Ovary (tissue), 9 donors: ENCODE measurements around the gene POC1A. TPM values are rescaled to one million over a fixed set of nuclear protein-coding genes. Genes with fewer than 3 reads are reported as not detected.

Source experiments
- DNase-seq, 5 donors: peaks; one replicate each; pipeline ENCODE4 v3.0.0-alpha.2; 2019 to 2020
- H3K27ac ChIP-seq, 2 donors: fragments of 200-600 bp; one replicate each; pipeline versions ENCODE4 v1.5.1 to v1.8.0; 2019 to 2022
- H3K27me3 ChIP-seq: fragments of 200-600 bp; one replicate; pipeline ENCODE4 v1.8.0; 2022
- H3K36me3 ChIP-seq: fragments of 200-600 bp; sonication (generic); one replicate; pipeline ENCODE4 v1.5.1; 2019
- H3K4me1 ChIP-seq: one replicate; pipeline ENCODE4 v1.8.1; 2013; ENCODE audit warnings: mild to moderate bottlenecking, moderate library complexity; ENCODE audit not compliant: insufficient read depth
- H3K4me3 ChIP-seq: fragments of 200-600 bp; sonication (generic); one replicate; pipeline ENCODE4 v1.5.1; 2017
- H3K9me3 ChIP-seq, 2 donors: fragments of 200-600 bp in 1 of 2; sonication (generic) in 1 of 2; one replicate each; pipeline versions ENCODE4 v1.5.1 to v1.8.1; 2013 to 2019; ENCODE audit warnings: mild to moderate bottlenecking in 1 of 2, moderate library complexity in 1 of 2
- EP300 ChIP-seq: sonication (generic); formaldehyde crosslinking; IDR thresholded peaks from one replicate; pipeline ENCODE4 v1.6.1; 2017; ENCODE audit warnings: antibody characterized with exemption
- POLR2A ChIP-seq: fragments of 450-650 bp; IDR thresholded peaks from one replicate; pipeline ENCODE4 v1.6.1; 2017; ENCODE audit warnings: antibody characterized with exemption, mild to moderate bottlenecking, moderate library complexity
- WGBS, 3 donors: extraction: QIAGEN DNeasy Blood & Tissue Kit in 1 of 3; methylation state at CpG; one replicate each; pipeline versions ENCODE4 v1.1.5 to v1.1.7; 2013 to 2017; 5-methylcytosine and 5-hydroxymethylcytosine counted together
- intact Hi-C, 4 donors: fragments of 100-400 bp; cut with DNase I; formaldehyde crosslinking; loops; one replicate each; pipeline versions ENCODE4 v1.11.0 to v1.15.1; 2022 to 2023
- polyA plus RNA-seq, 2 donors: library from polyadenylated mRNA; stranded (reverse); fragments of 200-250 nt in 1 of 2; fragments of 350-450 nt in 1 of 2; fragmentation: Illumina TruSeq in 1 of 2; extraction: RNeasy Lipid Tissue Mini Kit (QIAGEN cat#74804) in 1 of 2; gene quantifications; one replicate each; pipeline ENCODE4 v1.2.3, GENCODE V29; 2013 to 2014
- total RNA-seq, 7 donors: library from RNA; depleted of rRNA in 2 of 7; stranded (reverse); fragments of >200 nt in 2 of 7; fragmentation: NEBNext Ultra II Directional in 3 of 7; extraction: Animal tissue kit (Norgen Biotek cat#: 25700) in 3 of 7; gene quantifications; one replicate each; pipeline versions ENCODE4 v1.1.0 to v1.2.4, GENCODE V29; 2016 to 2023
- TF ChIP-seq, protein P1 (sequence below), 3 donors: fragments of 450-650 bp in 2 of 3; fragments of 200-600 bp in 1 of 3; IDR thresholded peaks; one replicate each; pipeline versions ENCODE4 v1.5.1 to v1.8.0; 2016 to 2022; ENCODE audit warnings: antibody characterized with exemption in 3 of 3, mild to moderate bottlenecking in 1 of 3
- donor health status: DM: no; HTN: no; CAD: no; lungs with moderate emphysema.
- donor health status: DM: no; HTN: no; CAD: no.
- donor health status: Bipolar disorder and iron deficiency.
- donor health status: DM: yes; HTN: yes; CAD: no.
- donor health status: DM: no; HTN: no; CAD: no.
- donor health status: DM: yes; HTN: yes; CAD: no.

The POC1A gene
- total and polyA plus RNA-seq, 9 donors, result 0.53 to 1.8 (median 1.3) TPM

- peaks cover 5% of the 10 kb centered on the region for H3K4me1 ChIP-seq
- WGBS, 3 donors, result 91 to 94% (median 93%) methylated on average over 5 of the region's 5 CpGs
- no peak for DNase-seq
- no peaks in the 10 kb centered on the region for H3K27me3 ChIP-seq
- intact Hi-C loops, result no loop called here
- TF ChIP-seq, protein P1, sequence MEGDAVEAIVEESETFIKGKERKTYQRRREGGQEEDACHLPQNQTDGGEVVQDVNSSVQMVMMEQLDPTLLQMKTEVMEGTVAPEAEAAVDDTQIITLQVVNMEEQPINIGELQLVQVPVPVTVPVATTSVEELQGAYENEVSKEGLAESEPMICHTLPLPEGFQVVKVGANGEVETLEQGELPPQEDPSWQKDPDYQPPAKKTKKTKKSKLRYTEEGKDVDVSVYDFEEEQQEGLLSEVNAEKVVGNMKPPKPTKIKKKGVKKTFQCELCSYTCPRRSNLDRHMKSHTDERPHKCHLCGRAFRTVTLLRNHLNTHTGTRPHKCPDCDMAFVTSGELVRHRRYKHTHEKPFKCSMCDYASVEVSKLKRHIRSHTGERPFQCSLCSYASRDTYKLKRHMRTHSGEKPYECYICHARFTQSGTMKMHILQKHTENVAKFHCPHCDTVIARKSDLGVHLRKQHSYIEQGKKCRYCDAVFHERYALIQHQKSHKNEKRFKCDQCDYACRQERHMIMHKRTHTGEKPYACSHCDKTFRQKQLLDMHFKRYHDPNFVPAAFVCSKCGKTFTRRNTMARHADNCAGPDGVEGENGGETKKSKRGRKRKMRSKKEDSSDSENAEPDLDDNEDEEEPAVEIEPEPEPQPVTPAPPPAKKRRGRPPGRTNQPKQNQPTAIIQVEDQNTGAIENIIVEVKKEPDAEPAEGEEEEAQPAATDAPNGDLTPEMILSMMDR (IDR thresholded peaks at IDR 0.05), result no peak
- TF ChIP-seq POLR2A, result no peak
- TF ChIP-seq EP300, result no peak
- no peaks in the 10 kb centered on the region for H3K36me3 ChIP-seq
- H3K4me3 ChIP-seq, result no peak overlapping the region
- no peaks in the 10 kb centered on the region for H3K9me3 ChIP-seq
- H3K27ac ChIP-seq, result no peak overlapping the region
Measured at GRCh38 chr3:52200981-52201679, 46.9 kb upstream of the POC1A start.

- DNase-seq, result peak in 1 of 5 donors; percentile 31
- no peaks in the 10 kb centered on the region for H3K9me3 ChIP-seq
- peak overlapping the region; percentile 80 for H3K4me3 ChIP-seq
- intact Hi-C loops, result no loop called here
- 42 to 47% (median 44%) methylated on average over 14 of the region's 14 CpGs for WGBS, 3 donors
- H3K27ac ChIP-seq, result peak overlapping the region in 1 of 2 donors; percentile 36
- no peaks in the 10 kb centered on the region for H3K27me3 ChIP-seq
- peaks cover 16% of the 10 kb centered on the region for H3K4me1 ChIP-seq
- no peaks in the 10 kb centered on the region for H3K36me3 ChIP-seq
- TF ChIP-seq, protein P1 (IDR thresholded peaks at IDR 0.05), result no peak
- TF ChIP-seq EP300 (no peak), POLR2A (no peak)
Measured at GRCh38 chr3:52198643-52199608, 44.7 kb upstream of the POC1A start.

- Histone ChIP-seq H3K4me3 (peak within 1 kb of the TSS; percentile 80), H3K36me3 (no peaks in the 10 kb centered on the region), H3K4me1 (peaks cover 17% of the 10 kb centered on the region), H3K27ac (peak within 1 kb of the TSS; percentile 36 to 64), H3K27me3 (no peaks in the 10 kb centered on the region), H3K9me3 (no peaks in the 10 kb centered on the region)
- TF ChIP-seq EP300 (no peak), POLR2A (peak; percentile 77)
- TF ChIP-seq, protein P1 (IDR thresholded peaks at IDR 0.05), result peak in 2 of 3 donors; percentile 23 to 55
- intact Hi-C loops, result no loop called here
- 0% methylated on average over 70 to 71 of the region's 71 CpGs for WGBS, 3 donors
- peak; percentile 90 to 97 (median 95) for DNase-seq
Measured at GRCh38 chr3:52197842-52198625, 43.8 kb upstream of the POC1A start, which contains the start of gene ALAS1. ALAS1 (plus strand) TSS chr3:52198160; CDS start chr3:52199242, 1,082 bp downstream.

GRCh38 chr3:52197499-52197841, 43.2 kb upstream of the POC1A start:
- TF ChIP-seq EP300, result no peak
- TF ChIP-seq, protein P1 (IDR thresholded peaks at IDR 0.05), result no peak
- no peak for TF ChIP-seq POLR2A
- WGBS, 3 donors, result 46 to 53% (median 46%) methylated on average over 10 of the region's 10 CpGs
- peak in 1 of 5 donors; percentile 37 for DNase-seq
- Histone ChIP-seq H3K36me3 (no peaks in the 10 kb centered on the region), H3K27ac (no peak overlapping the region), H3K9me3 (no peaks in the 10 kb centered on the region), H3K4me3 (peak overlapping the region; percentile 80), H3K27me3 (no peaks in the 10 kb centered on the region), H3K4me1 (peaks cover 19% of the 10 kb centered on the region)
- intact Hi-C loops, result no loop called here
